ENCODE results near the gene GNB1L.

Gene GNB1L

GRCh38 chr22:19846620-19847344 is 7.9 kb downstream of the GNB1L start:
- H3K4me1 ChIP-seq (ENCODE audit: control insufficient read depth, insufficient read depth, low read length, unreplicated experiment): peaks cover 12% of the 10 kb centered on the region
- no peak overlapping the region for H3K27ac ChIP-seq (ENCODE audit: low read depth, low read length)
- H3K4me3 ChIP-seq (ENCODE audit: low read depth, low read length): no peak overlapping the region
- no peaks in the 10 kb centered on the region for H3K27me3 ChIP-seq (ENCODE audit: insufficient read depth, low read length)
- peaks cover 5% of the 10 kb centered on the region; the same call in 1 of the 2 replicates for H3K36me3 ChIP-seq (ENCODE audit: insufficient read depth, low read length)
- H3K79me2 ChIP-seq (ENCODE audit: control insufficient read depth, insufficient read depth, low read length, unreplicated experiment): peaks cover 13% of the 10 kb centered on the region
- no peak overlapping the region for H2AFZ ChIP-seq (ENCODE audit: low read length, unreplicated experiment)

- Histone ChIP-seq H3K27ac (ENCODE audit: low read depth, low read length) (no peak overlapping the region), H3K27me3 (ENCODE audit: insufficient read depth, low read length) (no peaks in the 10 kb centered on the region), H3K4me1 (ENCODE audit: control insufficient read depth, insufficient read depth, low read length, unreplicated experiment) (peaks cover 12% of the 10 kb centered on the region), H3K79me2 (ENCODE audit: control insufficient read depth, insufficient read depth, low read length, unreplicated experiment) (peaks cover 1% of the 10 kb centered on the region), H3K4me3 (ENCODE audit: low read depth, low read length) (no peak overlapping the region), H2AFZ (ENCODE audit: low read length, unreplicated experiment) (no peak overlapping the region), H3K36me3 (ENCODE audit: insufficient read depth, low read length) (peaks cover 2% of the 10 kb centered on the region; the same call in 1 of the 2 replicates)
Measured at GRCh38 chr22:19845054-19845722, 9.5 kb downstream of the GNB1L start.

- no peaks in the 10 kb centered on the region for H3K79me2 ChIP-seq (ENCODE audit: control insufficient read depth, insufficient read depth, low read length, unreplicated experiment)
- H3K4me1 ChIP-seq (ENCODE audit: control insufficient read depth, insufficient read depth, low read length, unreplicated experiment): peaks cover 12% of the 10 kb centered on the region
- H2AFZ ChIP-seq (ENCODE audit: low read length, unreplicated experiment): no peak overlapping the region
- no peak overlapping the region for H3K27ac ChIP-seq (ENCODE audit: low read depth, low read length)
- no peaks in the 10 kb centered on the region for H3K27me3 ChIP-seq (ENCODE audit: insufficient read depth, low read length)
- H3K36me3 ChIP-seq (ENCODE audit: insufficient read depth, low read length): no peaks in the 10 kb centered on the region
- no peak overlapping the region for H3K4me3 ChIP-seq (ENCODE audit: low read depth, low read length)
Measured at GRCh38 chr22:19844377-19845053, 10.2 kb downstream of the GNB1L start.

GRCh38 chr22:19843857-19844376 is 10.8 kb downstream of the GNB1L start:
- Histone ChIP-seq H3K4me3 (ENCODE audit: low read depth, low read length) (no peak overlapping the region), H3K27ac (ENCODE audit: low read depth, low read length) (no peak overlapping the region), H3K36me3 (ENCODE audit: insufficient read depth, low read length) (no peaks in the 10 kb centered on the region), H3K79me2 (ENCODE audit: control insufficient read depth, insufficient read depth, low read length, unreplicated experiment) (no peaks in the 10 kb centered on the region), H3K4me1 (ENCODE audit: control insufficient read depth, insufficient read depth, low read length, unreplicated experiment) (peaks cover 12% of the 10 kb centered on the region), H2AFZ (ENCODE audit: low read length, unreplicated experiment) (no peak overlapping the region), H3K27me3 (ENCODE audit: insufficient read depth, low read length) (no peaks in the 10 kb centered on the region)

GRCh38 chr22:19843107-19843856 is 11.4 kb downstream of the GNB1L start:
- no peaks in the 10 kb centered on the region for H3K79me2 ChIP-seq (ENCODE audit: control insufficient read depth, insufficient read depth, low read length, unreplicated experiment)

GRCh38 chr22:19842393-19843106 is 12.1 kb downstream of the GNB1L start:
- H3K36me3 ChIP-seq (ENCODE audit: insufficient read depth, low read length): no peaks in the 10 kb centered on the region
- H3K4me1 ChIP-seq (ENCODE audit: control insufficient read depth, insufficient read depth, low read length, unreplicated experiment): peaks cover 12% of the 10 kb centered on the region
- H2AFZ ChIP-seq (ENCODE audit: low read length, unreplicated experiment): no peak overlapping the region
- no peaks in the 10 kb centered on the region for H3K79me2 ChIP-seq (ENCODE audit: control insufficient read depth, insufficient read depth, low read length, unreplicated experiment)
- H3K4me3 ChIP-seq (ENCODE audit: low read depth, low read length): no peak overlapping the region
- H3K27me3 ChIP-seq (ENCODE audit: insufficient read depth, low read length): no peaks in the 10 kb centered on the region
- no peak overlapping the region for H3K27ac ChIP-seq (ENCODE audit: low read depth, low read length)

More at GRCh38 chr22:19843107-19843856, 11.4 kb downstream of the GNB1L start:
- Histone ChIP-seq H3K4me3 (ENCODE audit: low read depth, low read length) (no peak overlapping the region), H3K27ac (ENCODE audit: low read depth, low read length) (no peak overlapping the region), H2AFZ (ENCODE audit: low read length, unreplicated experiment) (no peak overlapping the region), H3K27me3 (ENCODE audit: insufficient read depth, low read length) (no peaks in the 10 kb centered on the region), H3K4me1 (ENCODE audit: control insufficient read depth, insufficient read depth, low read length, unreplicated experiment) (peaks cover 12% of the 10 kb centered on the region), H3K36me3 (ENCODE audit: insufficient read depth, low read length) (no peaks in the 10 kb centered on the region)

GRCh38 chr22:19841641-19842392 is 12.9 kb downstream of the GNB1L start:
- Histone ChIP-seq H3K4me3 (ENCODE audit: low read depth, low read length) (no peak overlapping the region), H3K27ac (ENCODE audit: low read depth, low read length) (no peak overlapping the region), H3K36me3 (ENCODE audit: insufficient read depth, low read length) (no peaks in the 10 kb centered on the region), H3K79me2 (ENCODE audit: control insufficient read depth, insufficient read depth, low read length, unreplicated experiment) (no peaks in the 10 kb centered on the region), H3K27me3 (ENCODE audit: insufficient read depth, low read length) (no peaks in the 10 kb centered on the region), H2AFZ (ENCODE audit: low read length, unreplicated experiment) (no peak overlapping the region), H3K4me1 (ENCODE audit: control insufficient read depth, insufficient read depth, low read length, unreplicated experiment) (peaks cover 12% of the 10 kb centered on the region)

- Histone ChIP-seq H3K27ac (ENCODE audit: low read depth, low read length) (no peak overlapping the region), H3K36me3 (ENCODE audit: insufficient read depth, low read length) (no peaks in the 10 kb centered on the region), H3K27me3 (ENCODE audit: insufficient read depth, low read length) (no peaks in the 10 kb centered on the region), H3K4me1 (ENCODE audit: control insufficient read depth, insufficient read depth, low read length, unreplicated experiment) (peaks cover 12% of the 10 kb centered on the region), H3K4me3 (ENCODE audit: low read depth, low read length) (no peak overlapping the region), H2AFZ (ENCODE audit: low read length, unreplicated experiment) (no peak overlapping the region), H3K79me2 (ENCODE audit: control insufficient read depth, insufficient read depth, low read length, unreplicated experiment) (no peaks in the 10 kb centered on the region)
Measured at GRCh38 chr22:19840955-19841640, 13.6 kb downstream of the GNB1L start.

- no peak overlapping the region for H2AFZ ChIP-seq (ENCODE audit: low read length, unreplicated experiment)
- H3K79me2 ChIP-seq (ENCODE audit: control insufficient read depth, insufficient read depth, low read length, unreplicated experiment): no peaks in the 10 kb centered on the region
- no peak overlapping the region for H3K27ac ChIP-seq (ENCODE audit: low read depth, low read length)
- no peak overlapping the region for H3K4me3 ChIP-seq (ENCODE audit: low read depth, low read length)
- H3K4me1 ChIP-seq (ENCODE audit: control insufficient read depth, insufficient read depth, low read length, unreplicated experiment): peaks cover 12% of the 10 kb centered on the region
- H3K36me3 ChIP-seq (ENCODE audit: insufficient read depth, low read length): no peaks in the 10 kb centered on the region
- no peaks in the 10 kb centered on the region for H3K27me3 ChIP-seq (ENCODE audit: insufficient read depth, low read length)
Measured at GRCh38 chr22:19840059-19840458, 14.6 kb downstream of the GNB1L start.
